GM12878 (cell line): Measurements from ENCODE around the gene ANAPC7.

Experiments used
- ATF2 ChIP-seq: IDR thresholded peaks from 2 replicates; pipeline ENCODE4 v1.6.1; 2012; ENCODE audit warnings: low read length, inconsistent platforms
- ATF3 ChIP-seq: IDR thresholded peaks from 2 replicates; pipeline ENCODE4 v1.6.1; 2011; ENCODE audit warnings: low read depth, mild to moderate bottlenecking, low read length, moderate library complexity, borderline replicate concordance; ENCODE audit errors: extremely low read depth
- PAX5 ChIP-seq: IDR thresholded peaks from 2 replicates; pipeline ENCODE4 v1.6.1; 2011; ENCODE audit warnings: low read depth, low read length, borderline replicate concordance
- PAX8 ChIP-seq: fragments of 450-650 bp; IDR thresholded peaks from 2 replicates; pipeline ENCODE4 v1.6.1; 2017; ENCODE audit warnings: mild to moderate bottlenecking, moderate library complexity
- POLR2AphosphoS5 ChIP-seq: IDR thresholded peaks from 2 replicates; pipeline ENCODE4 v1.6.1; 2011; ENCODE audit warnings: mild to moderate bottlenecking, low read length, inconsistent platforms
- RFX5 ChIP-seq: IDR thresholded peaks from 2 replicates; pipeline ENCODE4 v1.6.1; 2011; ENCODE audit warnings: low read depth, low read length, improper control_type of control experiment
- ZNF274 ChIP-seq: IDR thresholded peaks from one replicate; pipeline ENCODE4 v1.8.0; 2011; ENCODE audit not compliant: insufficient read length, insufficient read depth

GRCh38 chr12:110342157-110342556 lies 61.4 kb downstream of the ANAPC7 start:
- TF ChIP-seq ZNF274 (no peak), ATF3 (no peak), POLR2AphosphoS5 (no peak), PAX5 (no peak), ATF2 (no peak), RFX5 (no peak), PAX8 (no peak)
